Neural cell (in vitro differentiated cells): ENCODE data around the gene TMEM266.

Experiments
- CTCF ChIP-seq: fragments of 450-650 bp; IDR thresholded peaks from 2 replicates; pipeline ENCODE4 v1.5.1; 2014; ENCODE audit warnings: antibody characterized with exemption, mild to moderate bottlenecking, moderate library complexity; ENCODE audit not compliant: poor library complexity, severe bottlenecking
- EZH2 ChIP-seq: fragments of 200-600, 300-800 bp; shearing (Covaris generic), sonication (generic); IDR thresholded peaks from 2 replicates; pipeline ENCODE4 v1.6.1; 2014; ENCODE audit warnings: antibody characterized with exemption, low read length, borderline replicate concordance, mild to moderate bottlenecking; ENCODE audit not compliant: insufficient read depth, poor library complexity, severe bottlenecking
- POLR2AphosphoS5 ChIP-seq: IDR thresholded peaks from 2 replicates; pipeline ENCODE4 v1.6.1; 2012
- RAD21 ChIP-seq: fragments of 450-650 bp; conservative IDR thresholded peaks from 2 replicates; pipeline ENCODE4 v1.6.1; 2014; ENCODE audit warnings: antibody characterized with exemption, mild to moderate bottlenecking, moderate library complexity
- SMC3 ChIP-seq: fragments of 450-650 bp; conservative IDR thresholded peaks from 2 replicates; pipeline ENCODE4 v1.6.1; 2014; ENCODE audit warnings: antibody characterized with exemption, mild to moderate bottlenecking, moderate library complexity; ENCODE audit not compliant: poor library complexity
- TAF1 ChIP-seq: IDR thresholded peaks from 2 replicates; pipeline ENCODE4 v1.6.1; 2012; ENCODE audit warnings: low read depth
- TF ChIP-seq, protein P1 (sequence below): IDR thresholded peaks from 2 replicates; pipeline ENCODE4 v1.6.1; 2012; ENCODE audit warnings: borderline replicate concordance

- TF ChIP-seq CTCF = no peak
- TF ChIP-seq EZH2 = no peak
- no peak for TF ChIP-seq RAD21
- no peak for TF ChIP-seq POLR2AphosphoS5
- TF ChIP-seq TAF1 = no peak
- TF ChIP-seq, protein P1, sequence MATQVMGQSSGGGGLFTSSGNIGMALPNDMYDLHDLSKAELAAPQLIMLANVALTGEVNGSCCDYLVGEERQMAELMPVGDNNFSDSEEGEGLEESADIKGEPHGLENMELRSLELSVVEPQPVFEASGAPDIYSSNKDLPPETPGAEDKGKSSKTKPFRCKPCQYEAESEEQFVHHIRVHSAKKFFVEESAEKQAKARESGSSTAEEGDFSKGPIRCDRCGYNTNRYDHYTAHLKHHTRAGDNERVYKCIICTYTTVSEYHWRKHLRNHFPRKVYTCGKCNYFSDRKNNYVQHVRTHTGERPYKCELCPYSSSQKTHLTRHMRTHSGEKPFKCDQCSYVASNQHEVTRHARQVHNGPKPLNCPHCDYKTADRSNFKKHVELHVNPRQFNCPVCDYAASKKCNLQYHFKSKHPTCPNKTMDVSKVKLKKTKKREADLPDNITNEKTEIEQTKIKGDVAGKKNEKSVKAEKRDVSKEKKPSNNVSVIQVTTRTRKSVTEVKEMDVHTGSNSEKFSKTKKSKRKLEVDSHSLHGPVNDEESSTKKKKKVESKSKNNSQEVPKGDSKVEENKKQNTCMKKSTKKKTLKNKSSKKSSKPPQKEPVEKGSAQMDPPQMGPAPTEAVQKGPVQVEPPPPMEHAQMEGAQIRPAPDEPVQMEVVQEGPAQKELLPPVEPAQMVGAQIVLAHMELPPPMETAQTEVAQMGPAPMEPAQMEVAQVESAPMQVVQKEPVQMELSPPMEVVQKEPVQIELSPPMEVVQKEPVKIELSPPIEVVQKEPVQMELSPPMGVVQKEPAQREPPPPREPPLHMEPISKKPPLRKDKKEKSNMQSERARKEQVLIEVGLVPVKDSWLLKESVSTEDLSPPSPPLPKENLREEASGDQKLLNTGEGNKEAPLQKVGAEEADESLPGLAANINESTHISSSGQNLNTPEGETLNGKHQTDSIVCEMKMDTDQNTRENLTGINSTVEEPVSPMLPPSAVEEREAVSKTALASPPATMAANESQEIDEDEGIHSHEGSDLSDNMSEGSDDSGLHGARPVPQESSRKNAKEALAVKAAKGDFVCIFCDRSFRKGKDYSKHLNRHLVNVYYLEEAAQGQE = no peak
- TF ChIP-seq SMC3 = no peak
Observed at GRCh38 chr15:76070192-76070591, 10.4 kb downstream of the TMEM266 start.
